GM12892 (cell line): Measurements from ENCODE around the gene NEURL1.

Source experiments
- POLR2AphosphoS5 ChIP-seq: IDR thresholded peaks from 2 replicates; pipeline ENCODE4 v1.6.1; 2011; ENCODE audit warnings: low read depth, low read length, control low read depth
- TAF1 ChIP-seq: IDR thresholded peaks from 2 replicates; pipeline ENCODE4 v1.6.1; 2011; ENCODE audit warnings: low read depth, mild to moderate bottlenecking, control low read depth, low read length, borderline replicate concordance

DNA sequence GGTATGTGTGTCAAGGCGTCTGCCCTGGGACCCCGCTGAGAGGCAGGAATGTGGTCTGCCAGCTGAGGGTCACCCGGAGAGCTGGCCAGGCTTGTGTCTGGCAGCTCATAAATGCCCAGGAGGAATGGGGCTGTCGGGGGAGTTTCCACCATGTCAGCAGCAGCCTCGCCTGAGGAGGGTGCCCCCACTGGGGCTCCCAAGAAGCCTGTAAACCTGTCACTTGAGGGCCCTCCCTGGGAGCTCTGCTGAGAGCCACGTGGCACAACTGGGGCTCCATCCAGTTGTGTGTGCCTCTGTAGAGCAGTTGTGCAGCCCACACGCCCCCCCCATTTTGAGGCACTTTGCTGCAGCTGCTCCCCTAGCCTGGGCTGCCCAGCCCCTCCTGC is 70.6 kb downstream of the NEURL1 start:
- no peak for TF ChIP-seq TAF1
- no peak for TF ChIP-seq POLR2AphosphoS5
